ENCODE results near the gene ZNF541. TPM values are rescaled to one million over a fixed set of nuclear protein-coding genes. Genes with fewer than 3 reads are reported as not detected.

ZNF541 gene
- total and polyA plus RNA-seq, 2 donors from 2014 or later, result 0.69 to 0.86 TPM

- no peak overlapping the region for H3K4me3 ChIP-seq (ENCODE audit: low read length in 3 of 3)
- no peak overlapping the region for H3K27ac ChIP-seq (ENCODE audit: low read depth in 2 of 2, low read length in 2 of 2)
- no peaks in the 10 kb centered on the region for H3K4me1 ChIP-seq (ENCODE audit: control insufficient read depth in 2 of 3, insufficient read depth in 2 of 3, low read depth in 1 of 3, low read length in 3 of 3)
- DNase-seq (no peak), FAIRE-seq (no peak)
- no peak for TF ChIP-seq CTCF (IDR thresholded peaks at IDR 0.05; ENCODE audit: borderline replicate concordance, extremely low read depth, insufficient read depth)
- H3K27me3 ChIP-seq (ENCODE audit: control insufficient read depth, insufficient read depth, low read length), result no peaks in the 10 kb centered on the region
- H3K9me3 ChIP-seq (ENCODE audit: control insufficient read depth in 2 of 3, insufficient read depth in 1 of 3, low read length in 3 of 3), result no peaks in the 10 kb centered on the region
- no peak overlapping the region for H3K9ac ChIP-seq (ENCODE audit: low read length in 3 of 3)
- intact Hi-C loops (cut with DNase I), result no loop called here
- H3K36me3 ChIP-seq (ENCODE audit: control insufficient read depth in 2 of 3, insufficient read depth in 3 of 3, low read length in 3 of 3), result no peaks in the 10 kb centered on the region
These were observed 3.6 kb downstream of the ZNF541 start for GRCh38 chr19:47569331-47569730.

- Histone ChIP-seq H3K27ac (ENCODE audit: low read depth in 2 of 2, low read length in 2 of 2) (no peak overlapping the region), H3K27me3 (ENCODE audit: control insufficient read depth, insufficient read depth, low read length) (no peaks in the 10 kb centered on the region), H3K4me1 (ENCODE audit: control insufficient read depth in 2 of 3, insufficient read depth in 2 of 3, low read depth in 1 of 3, low read length in 3 of 3) (no peaks in the 10 kb centered on the region), H3K9me3 (ENCODE audit: control insufficient read depth in 2 of 3, insufficient read depth in 1 of 3, low read length in 3 of 3) (no peaks in the 10 kb centered on the region), H3K9ac (ENCODE audit: low read length in 3 of 3) (no peak overlapping the region), H3K4me3 (ENCODE audit: low read length in 3 of 3) (no peak overlapping the region), H3K36me3 (ENCODE audit: control insufficient read depth in 2 of 3, insufficient read depth in 3 of 3, low read length in 3 of 3) (no peaks in the 10 kb centered on the region)
- intact Hi-C loops (cut with DNase I), result no loop called here
- DNase-seq, result no peak
- no peak for TF ChIP-seq CTCF (IDR thresholded peaks at IDR 0.05; ENCODE audit: borderline replicate concordance, extremely low read depth, insufficient read depth)
- no peak for FAIRE-seq
These were observed 8.9 kb downstream of the ZNF541 start for GRCh38 chr19:47564081-47564480.

GRCh38 chr19:47561440-47562057, 11.4 kb downstream of the ZNF541 start:
- DNase-seq (no peak), FAIRE-seq (no peak)
- Histone ChIP-seq H3K27me3 (ENCODE audit: control insufficient read depth, insufficient read depth, low read length) (no peaks in the 10 kb centered on the region), H3K9me3 (ENCODE audit: control insufficient read depth in 2 of 3, insufficient read depth in 1 of 3, low read length in 3 of 3) (no peaks in the 10 kb centered on the region), H3K4me3 (ENCODE audit: low read length in 3 of 3) (no peak overlapping the region), H3K36me3 (ENCODE audit: control insufficient read depth in 2 of 3, insufficient read depth in 3 of 3, low read length in 3 of 3) (no peaks in the 10 kb centered on the region), H3K9ac (ENCODE audit: low read length in 3 of 3) (no peak overlapping the region), H3K27ac (ENCODE audit: low read depth in 2 of 2, low read length in 2 of 2) (no peak overlapping the region), H3K4me1 (ENCODE audit: control insufficient read depth in 2 of 3, insufficient read depth in 2 of 3, low read depth in 1 of 3, low read length in 3 of 3) (no peaks in the 10 kb centered on the region)
- intact Hi-C loops (cut with DNase I), result no loop called here
- no peak for TF ChIP-seq CTCF (IDR thresholded peaks at IDR 0.05; ENCODE audit: borderline replicate concordance, extremely low read depth, insufficient read depth)

GRCh38 chr19:47560999-47561398, 11.9 kb downstream of the ZNF541 start:
- Histone ChIP-seq H3K4me1 (ENCODE audit: control insufficient read depth in 2 of 3, insufficient read depth in 2 of 3, low read depth in 1 of 3, low read length in 3 of 3) (no peaks in the 10 kb centered on the region), H3K9ac (ENCODE audit: low read length in 3 of 3) (no peak overlapping the region), H3K27ac (ENCODE audit: low read depth in 2 of 2, low read length in 2 of 2) (no peak overlapping the region), H3K4me3 (ENCODE audit: low read length in 3 of 3) (no peak overlapping the region), H3K27me3 (ENCODE audit: control insufficient read depth, insufficient read depth, low read length) (no peaks in the 10 kb centered on the region), H3K9me3 (ENCODE audit: control insufficient read depth in 2 of 3, insufficient read depth in 1 of 3, low read length in 3 of 3) (no peaks in the 10 kb centered on the region), H3K36me3 (ENCODE audit: control insufficient read depth in 2 of 3, insufficient read depth in 3 of 3, low read length in 3 of 3) (no peaks in the 10 kb centered on the region)
- intact Hi-C loops (cut with DNase I), result no loop called here
- TF ChIP-seq CTCF (IDR thresholded peaks at IDR 0.05; ENCODE audit: borderline replicate concordance, extremely low read depth, insufficient read depth), result no peak
- DNase-seq, result no peak
- no peak for FAIRE-seq

Data from kidney (tissue), 14 donors.